G401.6 (cell line): ENCODE results near the gene SMIM45.

ENCODE experiments used
- FAIRE-seq: peaks from 2 replicates; lab custom pipeline; 2012; peaks lifted over from hg19 to GRCh38; lab: Jason Lieb, UNC

Gene SMIM45

DNA sequence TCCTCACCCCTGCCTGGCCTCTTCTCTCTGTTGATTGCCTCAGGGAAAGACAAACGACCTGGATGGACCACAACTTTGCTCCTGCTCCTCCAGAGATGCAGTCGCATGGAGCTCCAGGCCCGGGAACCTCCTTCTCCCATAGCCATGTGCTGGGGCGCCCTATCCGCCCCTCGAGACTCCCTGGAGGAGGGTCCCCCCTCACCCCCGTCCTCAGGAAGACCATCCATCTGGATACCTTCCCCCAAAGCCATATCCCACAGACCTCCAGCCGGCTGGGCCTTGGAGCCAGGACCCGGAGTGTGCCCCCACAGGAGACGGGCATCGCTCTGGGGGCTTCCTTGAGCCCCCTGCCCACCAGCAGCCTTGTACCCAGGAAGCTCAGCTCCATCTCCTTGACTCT is 19.5 kb downstream of the SMIM45 start:
- FAIRE-seq: no peak

DNA sequence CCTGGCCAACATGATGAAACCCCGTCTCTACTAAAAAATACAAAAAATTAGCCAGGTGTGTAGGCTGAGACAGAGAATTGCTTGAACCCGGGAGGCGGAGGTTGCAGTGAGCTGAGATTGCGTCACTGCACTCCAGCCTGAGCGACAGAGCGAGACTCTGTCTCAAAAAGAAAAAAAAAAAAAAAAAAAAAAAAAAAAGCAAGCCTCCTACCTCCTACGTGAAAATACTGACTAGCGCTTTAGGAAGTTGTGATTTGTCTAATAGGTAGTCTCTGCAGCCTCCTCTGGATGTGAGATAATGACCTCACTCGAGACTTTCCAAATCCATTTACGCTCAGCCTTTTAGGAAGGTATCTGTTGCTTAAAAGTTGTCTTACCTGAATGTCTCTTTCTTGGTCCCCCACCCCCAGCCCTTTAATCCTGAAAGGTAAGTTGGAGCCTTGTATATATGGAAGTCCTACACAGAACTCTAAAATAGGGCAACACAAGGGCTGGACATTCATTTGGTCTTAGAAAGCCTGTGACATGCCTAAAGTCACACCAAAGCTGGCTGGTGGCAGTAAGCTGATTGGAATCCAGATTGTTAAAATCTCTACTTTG is 22.8 kb downstream of the SMIM45 start:
- FAIRE-seq: no peak

- no peak for FAIRE-seq
These were observed 23.5 kb downstream of the SMIM45 start for GRCh38 chr22:41975299-41976069.

- FAIRE-seq: no peak
These were observed 24.3 kb downstream of the SMIM45 start for GRCh38 chr22:41976070-41976901.

DNA sequence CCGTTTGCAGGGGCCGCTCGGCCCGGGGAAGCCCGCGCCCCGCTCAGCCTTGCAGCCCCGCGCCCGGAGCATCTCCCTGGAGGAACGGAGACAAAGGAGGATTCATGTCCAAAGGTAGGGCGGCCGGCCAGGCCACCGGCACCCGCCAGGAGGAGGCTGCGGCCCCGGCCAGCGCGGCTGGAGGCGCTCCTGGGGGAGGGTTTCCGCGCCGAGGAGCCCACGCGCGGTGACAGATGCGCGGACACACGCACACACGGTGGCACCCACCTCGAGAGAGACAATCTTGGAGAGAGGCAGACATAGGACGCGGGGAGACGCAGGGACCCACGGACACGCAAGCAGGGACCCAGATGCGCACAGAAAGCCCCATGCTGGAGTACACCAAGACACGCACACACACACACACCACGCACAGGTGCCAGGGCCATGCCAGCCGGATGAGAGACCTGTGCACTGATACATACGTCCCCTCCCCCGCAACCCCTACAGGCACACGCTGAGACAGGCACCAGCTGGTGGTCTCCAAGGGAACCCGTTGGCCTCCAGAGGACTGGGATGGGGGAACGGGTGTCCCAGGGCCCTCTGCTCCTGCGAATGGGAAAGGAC is 25.1 kb downstream of the SMIM45 start:
- no peak for FAIRE-seq

DNA sequence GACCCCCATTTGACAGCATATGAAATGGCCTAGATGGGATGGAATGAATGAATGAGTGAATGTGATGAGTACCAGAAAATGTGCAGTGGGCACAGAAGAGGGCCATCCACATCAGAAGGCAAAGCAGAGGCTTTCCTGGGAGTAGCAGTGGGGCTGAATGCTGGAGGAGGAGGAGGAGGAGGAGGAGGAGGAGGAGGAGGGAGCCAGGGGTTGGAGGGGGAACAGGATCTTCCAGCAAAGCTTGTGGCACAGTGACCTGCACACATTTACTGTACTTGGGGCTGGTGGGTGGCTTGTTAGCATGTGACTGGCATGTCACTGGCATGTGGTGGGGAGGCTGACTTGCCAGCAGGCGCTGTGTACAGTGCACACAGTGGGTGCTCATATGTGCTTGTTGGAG is 26.8 kb downstream of the SMIM45 start:
- FAIRE-seq: no peak

DNA sequence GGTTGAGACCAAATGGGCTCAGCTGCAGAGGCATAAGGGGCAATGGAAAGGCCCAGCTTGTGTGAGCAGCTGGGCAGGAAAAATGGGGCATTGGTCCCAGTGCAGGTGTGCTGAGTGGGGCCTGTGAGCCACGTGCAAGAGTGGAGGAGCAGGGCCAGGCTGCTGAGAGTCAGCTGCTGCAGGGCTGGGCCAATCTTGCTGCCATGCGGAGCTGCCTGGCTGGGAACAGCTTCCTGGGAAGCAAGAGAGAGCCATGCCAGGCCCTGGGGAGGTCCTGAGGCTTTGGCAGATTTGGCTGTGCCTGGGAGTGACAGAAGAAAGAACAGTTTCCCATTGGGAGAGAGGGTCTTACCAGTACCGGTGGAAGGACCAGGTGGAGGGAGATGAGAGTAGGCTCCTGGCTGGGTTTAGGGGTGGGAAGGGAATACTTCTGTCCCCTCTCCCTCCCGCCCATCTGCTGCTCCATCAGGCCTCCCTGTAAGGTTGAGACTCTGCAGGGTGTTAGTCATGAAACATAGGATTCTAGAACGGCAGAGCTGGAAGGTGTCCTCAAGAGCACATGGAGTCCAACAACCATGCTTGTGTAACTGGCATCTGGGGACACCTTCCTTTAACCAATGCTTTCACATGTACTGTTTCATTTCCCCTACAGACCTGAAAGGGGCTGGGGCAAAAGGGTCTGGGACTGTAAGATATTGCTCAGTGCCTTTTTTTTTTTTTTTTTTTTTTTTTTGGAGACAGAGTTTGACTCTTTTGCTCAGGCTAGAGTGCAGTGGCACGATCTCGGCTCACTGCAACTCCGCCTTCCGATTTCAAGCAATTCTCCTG is 27.7 kb downstream of the SMIM45 start:
- FAIRE-seq: no peak

DNA sequence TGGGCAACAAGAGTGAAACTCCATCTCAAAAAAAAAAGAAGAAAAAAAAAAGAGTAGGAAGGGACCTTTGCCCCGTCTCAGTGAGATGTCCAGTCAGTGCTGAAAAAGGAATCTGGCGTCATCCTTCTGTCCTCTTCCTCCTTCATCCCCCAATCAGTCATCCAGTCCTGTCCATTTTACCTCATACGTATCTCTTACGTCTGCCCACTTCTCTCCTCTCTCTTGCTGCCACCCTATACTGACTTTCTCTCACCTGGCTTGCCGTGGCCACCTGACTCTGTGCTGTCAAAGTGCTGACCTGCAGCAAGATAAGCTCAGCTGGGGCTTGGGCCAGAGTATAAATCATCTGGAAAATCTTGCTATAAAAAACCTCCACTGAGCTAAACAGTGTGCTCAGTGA is 30.9 kb downstream of the SMIM45 start:
- FAIRE-seq: no peak

DNA sequence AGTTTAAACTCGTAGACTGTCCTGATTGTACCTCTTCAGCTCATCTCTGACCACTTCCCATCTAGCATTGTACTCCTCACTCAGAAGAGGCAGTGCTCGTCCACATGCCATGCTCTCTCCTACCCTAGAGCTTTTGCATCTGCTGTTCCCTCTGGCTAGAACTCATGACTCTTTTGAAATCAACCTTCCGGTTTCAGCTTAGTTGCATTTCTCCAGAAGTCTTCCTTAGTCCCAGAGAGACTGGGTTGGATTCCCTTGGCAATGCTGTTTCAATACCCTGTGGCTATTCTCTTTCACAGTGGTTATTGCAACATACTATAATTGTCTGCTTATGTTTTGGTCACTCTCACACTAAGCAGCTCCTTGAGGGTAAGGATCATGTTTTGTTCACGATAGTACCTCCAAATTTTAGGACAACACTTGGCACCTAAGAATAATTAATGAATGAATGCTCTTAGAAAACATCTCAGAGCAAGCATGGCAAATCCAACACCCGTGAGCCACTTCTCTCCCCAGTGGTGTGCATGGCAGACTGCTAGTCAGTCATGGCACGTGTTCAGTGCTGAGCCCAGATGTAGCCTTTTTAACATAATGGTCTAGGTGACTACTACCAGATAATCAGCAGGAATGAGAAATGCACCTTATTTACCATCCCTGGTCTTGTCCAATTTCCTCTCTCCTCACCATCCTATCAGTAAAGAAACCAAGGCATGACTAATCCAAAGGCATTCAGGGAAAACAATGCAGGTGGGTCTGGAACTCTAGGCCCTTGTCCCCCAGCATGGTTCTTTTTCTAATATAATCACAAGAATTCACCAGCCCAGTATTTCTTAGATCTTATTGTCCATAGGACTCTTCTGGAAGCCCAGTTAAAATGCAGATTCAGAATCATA is 31.8 kb downstream of the SMIM45 start:
- no peak for FAIRE-seq

DNA sequence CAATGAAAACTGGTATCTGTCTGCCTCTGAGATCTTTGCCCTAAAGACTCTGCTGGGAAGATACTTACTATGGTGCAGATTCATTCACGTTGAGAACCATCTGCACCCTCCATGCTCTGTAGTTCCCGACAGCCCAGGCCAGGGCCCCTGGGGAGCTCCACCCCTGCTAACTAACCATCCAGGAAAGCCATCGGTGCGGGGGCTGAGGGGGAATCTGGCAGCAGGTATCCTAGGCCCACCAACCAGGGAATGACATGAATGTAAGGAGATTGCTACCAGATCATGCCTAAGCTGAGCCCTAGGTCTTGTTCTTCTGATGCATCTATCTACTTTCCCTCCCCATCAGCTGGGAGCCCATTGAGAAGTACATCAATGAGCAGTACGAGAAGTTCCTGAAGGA is 35.3 kb downstream of the SMIM45 start:
- no peak for FAIRE-seq

DNA sequence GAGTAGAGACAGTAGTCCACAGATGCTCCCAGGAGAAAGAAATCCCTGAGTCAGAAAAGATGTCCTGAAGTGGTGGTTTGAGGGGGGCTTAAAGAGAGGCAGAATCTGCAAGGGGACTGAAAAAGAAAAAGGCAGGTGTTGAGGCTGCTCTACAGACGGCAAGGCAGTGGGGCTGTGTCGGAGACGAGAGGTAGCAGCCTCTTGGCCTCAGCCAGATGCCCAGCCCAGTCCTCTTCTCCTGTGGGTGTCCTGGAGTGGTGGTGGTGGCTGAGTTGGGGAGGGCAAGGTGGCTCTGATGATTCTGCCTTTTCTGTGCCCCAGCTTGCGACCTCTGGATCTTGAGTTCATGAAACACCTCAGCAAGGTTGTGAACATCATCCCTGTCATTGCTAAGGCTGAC is 37.3 kb downstream of the SMIM45 start:
- no peak for FAIRE-seq

- FAIRE-seq: no peak
These were observed 39.2 kb downstream of the SMIM45 start for GRCh38 chr22:41991111-41991510.

GRCh38 chr22:41992496-41992895 is 40.5 kb downstream of the SMIM45 start:
- FAIRE-seq: no peak

DNA sequence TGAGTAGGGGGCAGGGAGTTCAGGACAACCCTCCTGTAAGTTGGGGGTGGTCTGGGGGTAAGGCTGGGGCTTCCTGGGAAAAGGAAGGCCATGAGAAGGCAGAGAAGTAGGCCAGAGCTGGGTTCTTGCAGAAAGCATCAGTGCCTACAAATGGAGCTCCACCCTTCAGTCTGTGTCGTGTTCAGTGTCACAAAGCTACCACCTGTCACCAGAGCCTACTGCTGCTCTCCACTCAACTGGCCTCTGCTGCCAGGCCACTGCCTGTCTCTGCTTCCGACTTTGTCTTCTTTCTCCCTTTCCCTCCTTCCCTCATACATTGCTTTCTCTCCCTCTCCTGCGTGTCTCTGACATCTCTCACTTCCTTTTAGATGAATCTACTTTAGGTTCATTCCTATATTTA is 43.3 kb downstream of the SMIM45 start:
- no peak for FAIRE-seq

DNA sequence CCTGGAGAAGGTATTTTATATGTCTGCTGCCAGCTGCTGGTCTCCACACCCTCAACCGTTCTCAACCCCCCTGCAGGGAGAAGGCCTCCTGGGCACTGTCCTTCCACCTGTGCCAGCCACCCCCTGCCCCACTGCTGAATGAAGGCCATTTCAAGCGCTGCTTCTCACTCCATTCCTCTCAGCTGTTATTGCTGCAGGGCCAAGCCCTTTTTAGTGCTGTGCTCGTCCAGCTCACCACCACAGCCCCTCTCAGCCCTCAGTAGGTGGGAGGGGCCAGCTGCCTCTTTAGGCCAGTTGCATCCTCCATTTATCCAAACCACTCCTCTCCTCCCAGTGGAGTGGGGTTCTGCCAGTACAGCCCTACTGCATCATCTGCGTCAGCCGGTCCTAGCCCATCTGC is 44.9 kb downstream of the SMIM45 start:
- FAIRE-seq: no peak

DNA sequence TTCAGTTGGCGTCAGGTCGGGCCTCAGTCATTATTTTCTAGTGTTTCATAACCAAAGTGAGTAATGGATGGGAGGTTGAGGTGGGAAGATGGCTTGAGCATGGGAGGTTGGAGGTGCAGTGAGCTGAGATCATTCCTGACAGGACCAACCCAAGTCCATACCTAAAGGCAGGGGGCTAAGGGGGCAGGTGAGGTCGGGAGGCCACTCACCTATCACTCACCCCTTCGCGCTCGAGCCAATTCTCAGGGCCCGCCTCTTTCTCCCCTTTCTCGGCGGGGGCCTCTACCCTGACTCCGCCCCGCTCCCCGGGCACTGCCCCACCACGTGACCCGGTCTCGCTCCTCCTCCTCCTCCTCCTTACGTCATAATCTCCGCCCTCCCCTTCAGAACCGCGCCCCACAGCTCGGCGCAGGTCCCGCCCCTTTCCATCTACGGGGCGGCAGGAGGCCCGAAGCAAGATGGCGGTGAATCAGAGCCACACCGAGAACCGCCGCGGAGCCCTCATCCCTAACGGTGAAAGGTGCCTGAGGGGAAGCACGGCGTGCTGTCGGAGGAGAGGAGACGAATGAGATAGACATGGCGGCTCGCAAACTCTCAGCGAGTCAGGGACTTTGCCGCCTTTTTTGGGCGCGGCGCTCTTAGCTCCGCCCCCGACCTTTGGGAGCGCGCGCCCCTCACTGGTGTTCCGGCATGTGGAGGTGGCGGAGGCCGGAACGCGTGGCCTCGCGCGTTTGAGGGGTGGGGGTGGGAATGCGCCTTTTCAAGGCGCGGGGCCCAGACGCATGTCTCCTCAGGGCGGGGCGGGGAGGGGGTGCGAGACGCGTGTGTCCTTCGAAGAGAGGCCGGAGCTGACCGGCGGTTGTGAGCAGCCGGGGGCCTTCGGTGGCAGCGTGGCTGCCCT is 46.7 kb downstream of the SMIM45 start, which contains the start of gene WBP2NL:
Gene WBP2NL (plus strand): TSS at position 428 of the 901 bp plus-strand sequence. CDS start 31 bp downstream, at position 459.
- no peak for FAIRE-seq

GRCh38 chr22:42000466-42000865 is 48.5 kb downstream of the SMIM45 start:
- no peak for FAIRE-seq

GRCh38 chr22:42001121-42001520 is 49.2 kb downstream of the SMIM45 start:
- no peak for FAIRE-seq

- no peak for FAIRE-seq
These were observed 49.8 kb downstream of the SMIM45 start for GRCh38 chr22:42001706-42002105.

DNA sequence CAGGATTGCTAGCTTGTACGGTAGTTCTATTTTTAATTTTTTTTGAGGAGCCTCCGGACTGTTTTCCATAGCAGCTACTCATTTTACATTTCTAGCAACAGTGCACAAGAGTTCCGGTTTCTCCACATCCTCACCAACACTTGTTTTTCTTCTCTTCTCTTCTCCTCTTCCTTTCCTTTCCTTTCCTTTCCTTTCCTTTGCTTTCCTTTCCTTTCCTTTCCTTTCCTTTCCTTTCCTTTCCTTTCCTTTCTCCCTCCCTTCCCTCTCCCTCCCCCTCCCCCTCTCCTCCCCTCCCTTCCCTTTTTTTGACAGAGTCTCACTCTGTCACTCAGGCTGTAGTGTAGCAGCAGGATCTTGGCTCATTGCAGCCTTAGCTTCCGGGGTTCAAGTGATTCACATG is 56.0 kb downstream of the SMIM45 start:
- no peak for FAIRE-seq
